Measurements from ENCODE around the gene CTSH. TPM values are rescaled to one million over a fixed set of nuclear protein-coding genes. Genes with fewer than 3 reads are reported as not detected.

Gene CTSH
- total RNA-seq, 1 experiment from 2014 or later = 178 TPM

DNA sequence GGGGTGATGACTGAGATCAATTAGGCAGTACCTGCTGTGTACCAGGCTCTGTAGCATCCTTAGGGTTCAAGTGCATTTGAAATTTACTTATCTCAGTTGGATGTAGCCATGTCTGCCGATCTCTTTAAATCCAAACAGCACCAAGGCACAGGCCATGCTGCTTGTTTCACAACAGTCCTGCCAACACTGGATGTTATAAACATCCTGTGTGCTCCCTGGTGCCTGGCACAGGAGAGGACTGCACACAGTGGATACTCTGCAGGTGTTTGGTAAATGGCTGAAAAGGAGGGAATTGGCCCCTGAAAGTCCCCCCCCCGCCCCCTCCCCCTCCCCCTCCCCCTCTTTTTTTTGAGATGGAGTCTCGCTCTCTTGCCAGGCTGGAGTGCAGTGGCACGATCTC is 27.0 kb downstream of the CTSH start:
- DNase-seq (ENCODE audit: low read depth, low spot score) (no peak), ATAC-seq (no peak)
- TF ChIP-seq, protein P1, sequence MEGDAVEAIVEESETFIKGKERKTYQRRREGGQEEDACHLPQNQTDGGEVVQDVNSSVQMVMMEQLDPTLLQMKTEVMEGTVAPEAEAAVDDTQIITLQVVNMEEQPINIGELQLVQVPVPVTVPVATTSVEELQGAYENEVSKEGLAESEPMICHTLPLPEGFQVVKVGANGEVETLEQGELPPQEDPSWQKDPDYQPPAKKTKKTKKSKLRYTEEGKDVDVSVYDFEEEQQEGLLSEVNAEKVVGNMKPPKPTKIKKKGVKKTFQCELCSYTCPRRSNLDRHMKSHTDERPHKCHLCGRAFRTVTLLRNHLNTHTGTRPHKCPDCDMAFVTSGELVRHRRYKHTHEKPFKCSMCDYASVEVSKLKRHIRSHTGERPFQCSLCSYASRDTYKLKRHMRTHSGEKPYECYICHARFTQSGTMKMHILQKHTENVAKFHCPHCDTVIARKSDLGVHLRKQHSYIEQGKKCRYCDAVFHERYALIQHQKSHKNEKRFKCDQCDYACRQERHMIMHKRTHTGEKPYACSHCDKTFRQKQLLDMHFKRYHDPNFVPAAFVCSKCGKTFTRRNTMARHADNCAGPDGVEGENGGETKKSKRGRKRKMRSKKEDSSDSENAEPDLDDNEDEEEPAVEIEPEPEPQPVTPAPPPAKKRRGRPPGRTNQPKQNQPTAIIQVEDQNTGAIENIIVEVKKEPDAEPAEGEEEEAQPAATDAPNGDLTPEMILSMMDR (IDR thresholded peaks at IDR 0.05) = no peak
- TF ChIP-seq, protein P2, sequence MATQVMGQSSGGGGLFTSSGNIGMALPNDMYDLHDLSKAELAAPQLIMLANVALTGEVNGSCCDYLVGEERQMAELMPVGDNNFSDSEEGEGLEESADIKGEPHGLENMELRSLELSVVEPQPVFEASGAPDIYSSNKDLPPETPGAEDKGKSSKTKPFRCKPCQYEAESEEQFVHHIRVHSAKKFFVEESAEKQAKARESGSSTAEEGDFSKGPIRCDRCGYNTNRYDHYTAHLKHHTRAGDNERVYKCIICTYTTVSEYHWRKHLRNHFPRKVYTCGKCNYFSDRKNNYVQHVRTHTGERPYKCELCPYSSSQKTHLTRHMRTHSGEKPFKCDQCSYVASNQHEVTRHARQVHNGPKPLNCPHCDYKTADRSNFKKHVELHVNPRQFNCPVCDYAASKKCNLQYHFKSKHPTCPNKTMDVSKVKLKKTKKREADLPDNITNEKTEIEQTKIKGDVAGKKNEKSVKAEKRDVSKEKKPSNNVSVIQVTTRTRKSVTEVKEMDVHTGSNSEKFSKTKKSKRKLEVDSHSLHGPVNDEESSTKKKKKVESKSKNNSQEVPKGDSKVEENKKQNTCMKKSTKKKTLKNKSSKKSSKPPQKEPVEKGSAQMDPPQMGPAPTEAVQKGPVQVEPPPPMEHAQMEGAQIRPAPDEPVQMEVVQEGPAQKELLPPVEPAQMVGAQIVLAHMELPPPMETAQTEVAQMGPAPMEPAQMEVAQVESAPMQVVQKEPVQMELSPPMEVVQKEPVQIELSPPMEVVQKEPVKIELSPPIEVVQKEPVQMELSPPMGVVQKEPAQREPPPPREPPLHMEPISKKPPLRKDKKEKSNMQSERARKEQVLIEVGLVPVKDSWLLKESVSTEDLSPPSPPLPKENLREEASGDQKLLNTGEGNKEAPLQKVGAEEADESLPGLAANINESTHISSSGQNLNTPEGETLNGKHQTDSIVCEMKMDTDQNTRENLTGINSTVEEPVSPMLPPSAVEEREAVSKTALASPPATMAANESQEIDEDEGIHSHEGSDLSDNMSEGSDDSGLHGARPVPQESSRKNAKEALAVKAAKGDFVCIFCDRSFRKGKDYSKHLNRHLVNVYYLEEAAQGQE (IDR thresholded peaks at IDR 0.05; ENCODE audit: insufficient read depth in 1 of 2, low read depth in 2 of 2, low read length in 1 of 2) = no peak
- no peak for TF ChIP-seq SIN3A (IDR thresholded peaks at IDR 0.05; ENCODE audit: borderline replicate concordance, insufficient read depth, low read depth, low read length)
- Histone ChIP-seq H3K27me3 (ENCODE audit: control insufficient read depth, insufficient read depth, low read length) (no peaks in the 10 kb centered on the region), H3K4me1 (ENCODE audit: control insufficient read depth, insufficient read depth, low read length) (peaks cover 9% of the 10 kb centered on the region; the same call in 1 of the 2 replicates), H3K36me3 (ENCODE audit: control insufficient read depth, insufficient read depth, low read length) (peaks cover 3% of the 10 kb centered on the region; the same call in 1 of the 2 replicates), H3K27ac (ENCODE audit: low read length) (no peak overlapping the region), H3K9me3 (ENCODE audit: control insufficient read depth, insufficient read depth, low read depth, low read length) (no peaks in the 10 kb centered on the region), H3K4me3 (ENCODE audit: low read depth in 2 of 2, low read length in 2 of 2) (no peak overlapping the region)
- BruUV-seq (replicated peaks) = no TSS peak
- CTCF ChIA-PET = no interaction called here
- in situ Hi-C loops (cut with HindIII; ENCODE audit: low pct_unique_long_range_greater_than_20kb, low sequenced_read_pairs) = no loop called here
- intact Hi-C loops (cut with micrococcal nuclease; ENCODE audit: unreplicated experiment) = loop anchor here (10.0 kb wide), 1 partner anchor 57 kb away; no protein-coding TSS in a partner anchor
- POLR2A ChIA-PET = no interaction called here

DNA sequence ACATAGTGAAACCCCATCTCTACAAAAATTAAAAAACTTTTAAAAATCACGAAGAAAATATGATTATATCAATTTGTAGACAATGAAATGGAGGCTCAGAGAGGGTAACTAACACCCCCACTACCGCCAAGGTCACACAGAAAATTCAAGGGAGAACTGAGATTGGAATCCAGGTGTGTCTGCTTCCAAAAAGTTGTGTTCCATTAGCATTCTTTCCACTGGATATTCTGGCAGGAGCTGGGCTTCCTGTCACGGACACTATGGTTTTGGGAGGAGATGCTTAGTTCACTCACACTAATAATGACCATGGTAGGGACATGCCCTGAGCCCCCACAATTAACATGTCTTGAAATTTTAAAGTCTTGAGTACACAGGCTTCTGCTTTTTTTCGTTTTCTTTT is 28.8 kb downstream of the CTSH start:
- peaks cover 9% of the 10 kb centered on the region; the same call in 1 of the 2 replicates for H3K4me1 ChIP-seq (ENCODE audit: control insufficient read depth, insufficient read depth, low read length)
- BruUV-seq (replicated peaks) = no TSS peak
- no peaks in the 10 kb centered on the region for H3K9me3 ChIP-seq (ENCODE audit: control insufficient read depth, insufficient read depth, low read depth, low read length)
- intact Hi-C loops (cut with micrococcal nuclease; ENCODE audit: unreplicated experiment) (loop anchor here (10.0 kb wide), 1 partner anchor 59 kb away; no protein-coding TSS in a partner anchor), in situ Hi-C loops (cut with HindIII; ENCODE audit: low pct_unique_long_range_greater_than_20kb, low sequenced_read_pairs) (no loop called here)
- H3K4me3 ChIP-seq (ENCODE audit: low read depth in 2 of 2, low read length in 2 of 2) = no peak overlapping the region
- POLR2A ChIA-PET = no interaction called here
- ATAC-seq (no peak), DNase-seq (ENCODE audit: low read depth, low spot score) (no peak)
- H3K27me3 ChIP-seq (ENCODE audit: control insufficient read depth, insufficient read depth, low read length) = no peaks in the 10 kb centered on the region
- CTCF ChIA-PET = no interaction called here
- TF ChIP-seq SIN3A (IDR thresholded peaks at IDR 0.05; ENCODE audit: borderline replicate concordance, insufficient read depth, low read depth, low read length) = no peak
- TF ChIP-seq TCF7L2 (IDR thresholded peaks at IDR 0.05; ENCODE audit: low read depth, low read length) = no peak
- TF ChIP-seq POLR2AphosphoS5 (IDR thresholded peaks at IDR 0.05; ENCODE audit: low read depth, low read length) = no peak
- TF ChIP-seq, protein P2 (IDR thresholded peaks at IDR 0.05; ENCODE audit: insufficient read depth in 1 of 2, low read depth in 2 of 2, low read length in 1 of 2) = no peak
- TF ChIP-seq, protein P1 (IDR thresholded peaks at IDR 0.05) = no peak
- no peak overlapping the region for H3K27ac ChIP-seq (ENCODE audit: low read length)
- H3K36me3 ChIP-seq (ENCODE audit: control insufficient read depth, insufficient read depth, low read length) = peaks cover 6% of the 10 kb centered on the region; the same call in 1 of the 2 replicates

Measured in Panc1 (cell line).